Measurements from ENCODE around the gene KRT83.

KRT83 gene

DNA sequence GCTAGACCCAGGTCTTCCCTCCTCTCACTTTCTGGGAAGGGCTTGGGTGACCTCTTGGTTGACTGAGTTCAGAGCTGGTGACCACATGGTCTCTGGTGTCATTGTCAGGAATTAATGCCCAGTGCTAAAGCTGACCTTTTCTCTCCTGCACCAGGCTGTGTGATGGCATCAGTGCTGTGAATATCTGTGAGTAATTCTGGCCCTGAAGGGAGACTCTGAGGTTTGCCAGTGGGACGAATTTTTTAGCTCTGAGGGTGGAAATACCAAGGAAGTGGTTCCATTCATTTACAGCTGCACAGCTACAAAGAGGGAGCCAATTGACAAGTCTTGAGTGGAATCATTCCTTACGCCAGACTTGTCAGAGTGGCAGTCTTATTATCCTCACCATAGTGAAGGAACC is 53.0 kb downstream of the KRT83 start:
- no peak overlapping the region for H2AFZ ChIP-seq (ENCODE audit: low read depth, low read length, severe bottlenecking)
- H3K4me3 ChIP-seq (ENCODE audit: insufficient read depth, low read length, poor library complexity, severe bottlenecking) = no peak overlapping the region
- H3F3A ChIP-seq (ENCODE audit: insufficient read depth) = no peaks in the 10 kb centered on the region
- no peaks in the 10 kb centered on the region for H3K9me3 ChIP-seq (ENCODE audit: insufficient read depth, low read length)
- no peak overlapping the region for H3K4me2 ChIP-seq (ENCODE audit: low read depth, low read length, poor library complexity, severe bottlenecking)
- no peaks in the 10 kb centered on the region for H3K9me2 ChIP-seq (replicated peaks; ENCODE audit: insufficient read depth, low read length)
- no peaks in the 10 kb centered on the region for H3K27me3 ChIP-seq (ENCODE audit: low read length)
- H3K79me2 ChIP-seq (ENCODE audit: insufficient read depth, low read length) = no peaks in the 10 kb centered on the region
- no peak overlapping the region for H3K27ac ChIP-seq (ENCODE audit: low read depth, low read length)
- TF ChIP-seq CTCF (IDR thresholded peaks at IDR 0.05; ENCODE audit: insufficient read depth, low read length, poor library complexity, severe bottlenecking) (no peak), EZH2phosphoT487 (conservative IDR thresholded peaks at IDR 0.05; ENCODE audit: low read length) (no peak)
- no peak overlapping the region for H3K9ac ChIP-seq (ENCODE audit: low read length)
- no peaks in the 10 kb centered on the region for H3K36me3 ChIP-seq (ENCODE audit: low read length)
- no peaks in the 10 kb centered on the region for H4K20me1 ChIP-seq (ENCODE audit: low read depth, low read length)

DNA sequence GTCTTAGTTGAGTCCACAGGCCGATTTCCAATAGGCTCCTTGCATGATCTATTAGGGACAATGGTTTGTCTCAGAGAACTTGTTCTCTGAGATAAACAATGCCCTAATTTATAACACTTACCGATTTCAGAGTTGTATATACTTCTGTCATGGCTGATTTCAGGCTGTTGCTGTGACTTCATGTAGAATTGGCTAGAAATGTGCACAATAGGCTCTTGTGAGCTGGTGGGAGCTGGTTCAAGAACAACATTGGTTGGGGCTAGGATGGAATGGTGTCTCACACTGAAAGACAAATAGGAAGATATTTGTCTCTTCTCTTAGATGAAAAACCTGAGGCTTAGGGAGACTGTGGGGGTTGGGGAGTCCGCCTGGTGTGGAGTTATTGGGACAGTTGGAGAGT is 53.5 kb downstream of the KRT83 start:
- no peak overlapping the region for H2AFZ ChIP-seq (ENCODE audit: low read depth, low read length, severe bottlenecking)
- H3K4me3 ChIP-seq (ENCODE audit: insufficient read depth, low read length, poor library complexity, severe bottlenecking) = no peak overlapping the region
- no peaks in the 10 kb centered on the region for H3K9me3 ChIP-seq (ENCODE audit: insufficient read depth, low read length)
- H3K27me3 ChIP-seq (ENCODE audit: low read length) = no peaks in the 10 kb centered on the region
- no peaks in the 10 kb centered on the region for H3K9me2 ChIP-seq (replicated peaks; ENCODE audit: insufficient read depth, low read length)
- no peak overlapping the region for H3K9ac ChIP-seq (ENCODE audit: low read length)
- H3F3A ChIP-seq (ENCODE audit: insufficient read depth) = no peaks in the 10 kb centered on the region
- no peaks in the 10 kb centered on the region for H4K20me1 ChIP-seq (ENCODE audit: low read depth, low read length)
- no peaks in the 10 kb centered on the region for H3K36me3 ChIP-seq (ENCODE audit: low read length)
- TF ChIP-seq EZH2phosphoT487 (conservative IDR thresholded peaks at IDR 0.05; ENCODE audit: low read length) = no peak
- TF ChIP-seq CTCF (IDR thresholded peaks at IDR 0.05; ENCODE audit: insufficient read depth, low read length, poor library complexity, severe bottlenecking) = no peak
- no peaks in the 10 kb centered on the region for H3K79me2 ChIP-seq (ENCODE audit: insufficient read depth, low read length)
- no peak overlapping the region for H3K4me2 ChIP-seq (ENCODE audit: low read depth, low read length, poor library complexity, severe bottlenecking)
- no peak overlapping the region for H3K27ac ChIP-seq (ENCODE audit: low read depth, low read length)

DNA sequence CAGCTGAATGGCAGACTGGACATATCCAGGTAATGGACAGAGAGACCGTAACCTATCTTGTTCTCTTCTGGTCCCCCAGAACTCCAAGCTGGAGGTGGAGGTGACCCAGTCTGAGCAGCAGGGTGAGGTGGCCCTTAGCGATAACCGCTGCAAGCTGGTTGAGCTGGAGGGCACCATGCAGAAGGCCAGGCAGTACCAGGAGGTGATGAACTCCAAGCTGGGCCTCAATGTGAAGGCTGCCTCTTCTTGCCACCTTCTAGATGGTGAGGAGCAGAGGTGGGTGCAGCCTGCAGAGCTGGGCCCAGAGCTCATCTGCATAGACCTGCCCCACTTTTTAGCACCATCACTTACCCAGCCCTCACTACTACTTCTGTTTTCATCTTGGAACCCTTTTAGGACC is 53.9 kb downstream of the KRT83 start:
- Histone ChIP-seq H3K79me2 (ENCODE audit: insufficient read depth, low read length) (no peaks in the 10 kb centered on the region), H3K36me3 (ENCODE audit: low read length) (no peaks in the 10 kb centered on the region), H3K4me2 (ENCODE audit: low read depth, low read length, poor library complexity, severe bottlenecking) (no peak overlapping the region), H3K4me3 (ENCODE audit: insufficient read depth, low read length, poor library complexity, severe bottlenecking) (no peak overlapping the region), H3K27ac (ENCODE audit: low read depth, low read length) (no peak overlapping the region), H3K27me3 (ENCODE audit: low read length) (no peaks in the 10 kb centered on the region), H3F3A (ENCODE audit: insufficient read depth) (no peaks in the 10 kb centered on the region), H3K9ac (ENCODE audit: low read length) (no peak overlapping the region), H2AFZ (ENCODE audit: low read depth, low read length, severe bottlenecking) (no peak overlapping the region), H4K20me1 (ENCODE audit: low read depth, low read length) (no peaks in the 10 kb centered on the region), H3K9me3 (ENCODE audit: insufficient read depth, low read length) (no peaks in the 10 kb centered on the region), H3K9me2 (replicated peaks; ENCODE audit: insufficient read depth, low read length) (no peaks in the 10 kb centered on the region)
- TF ChIP-seq EZH2phosphoT487 (conservative IDR thresholded peaks at IDR 0.05; ENCODE audit: low read length) (no peak), CTCF (IDR thresholded peaks at IDR 0.05; ENCODE audit: insufficient read depth, low read length, poor library complexity, severe bottlenecking) (no peak)

- Histone ChIP-seq H3K79me2 (ENCODE audit: insufficient read depth, low read length) (no peaks in the 10 kb centered on the region), H3K9ac (ENCODE audit: low read length) (no peak overlapping the region), H4K20me1 (ENCODE audit: low read depth, low read length) (no peaks in the 10 kb centered on the region), H3K4me2 (ENCODE audit: low read depth, low read length, poor library complexity, severe bottlenecking) (no peak overlapping the region), H3K27ac (ENCODE audit: low read depth, low read length) (no peak overlapping the region), H3K4me3 (ENCODE audit: insufficient read depth, low read length, poor library complexity, severe bottlenecking) (no peak overlapping the region), H3K36me3 (ENCODE audit: low read length) (no peaks in the 10 kb centered on the region), H3K9me3 (ENCODE audit: insufficient read depth, low read length) (no peaks in the 10 kb centered on the region), H3F3A (ENCODE audit: insufficient read depth) (no peaks in the 10 kb centered on the region), H3K9me2 (replicated peaks; ENCODE audit: insufficient read depth, low read length) (no peaks in the 10 kb centered on the region), H2AFZ (ENCODE audit: low read depth, low read length, severe bottlenecking) (no peak overlapping the region), H3K27me3 (ENCODE audit: low read length) (no peaks in the 10 kb centered on the region)
- TF ChIP-seq CTCF (IDR thresholded peaks at IDR 0.05; ENCODE audit: insufficient read depth, low read length, poor library complexity, severe bottlenecking) (no peak), EZH2phosphoT487 (conservative IDR thresholded peaks at IDR 0.05; ENCODE audit: low read length) (no peak)
These were observed 54.7 kb downstream of the KRT83 start for GRCh38 chr12:52266514-52266913.
